ENCODE data around the gene CBX4.

DNA sequence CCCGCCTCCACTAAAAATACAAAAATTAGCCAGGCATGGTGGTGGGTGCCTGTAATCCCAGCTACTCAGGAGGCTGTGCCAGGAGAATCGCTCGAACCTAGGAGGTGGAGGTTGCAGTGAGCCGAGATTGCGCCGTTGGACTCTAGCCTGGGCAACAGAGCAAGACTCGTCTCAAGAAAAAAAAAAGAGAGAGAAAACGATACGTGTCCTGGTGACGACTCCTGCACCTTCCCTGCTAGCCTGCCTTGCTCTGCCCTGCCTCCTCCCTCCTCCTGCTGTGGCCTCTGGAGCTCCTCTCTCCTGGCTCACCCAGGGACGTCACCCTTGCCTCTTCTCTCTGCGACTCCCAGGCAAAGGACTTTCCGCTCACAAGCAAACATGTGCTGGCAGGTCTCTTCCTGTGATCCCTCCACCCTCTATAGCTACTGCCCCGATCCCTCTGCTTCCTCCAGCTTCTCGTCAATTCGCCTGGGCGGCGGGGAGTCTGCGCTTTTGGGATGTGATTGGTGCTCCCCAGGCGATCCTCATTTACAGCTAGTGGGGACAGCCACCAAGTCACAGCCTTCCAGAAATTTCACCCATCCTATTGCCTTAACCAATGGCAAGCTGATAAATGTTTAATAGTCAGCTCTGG lies 25.5 kb upstream of the CBX4 start:
- TF ChIP-seq, protein P1, sequence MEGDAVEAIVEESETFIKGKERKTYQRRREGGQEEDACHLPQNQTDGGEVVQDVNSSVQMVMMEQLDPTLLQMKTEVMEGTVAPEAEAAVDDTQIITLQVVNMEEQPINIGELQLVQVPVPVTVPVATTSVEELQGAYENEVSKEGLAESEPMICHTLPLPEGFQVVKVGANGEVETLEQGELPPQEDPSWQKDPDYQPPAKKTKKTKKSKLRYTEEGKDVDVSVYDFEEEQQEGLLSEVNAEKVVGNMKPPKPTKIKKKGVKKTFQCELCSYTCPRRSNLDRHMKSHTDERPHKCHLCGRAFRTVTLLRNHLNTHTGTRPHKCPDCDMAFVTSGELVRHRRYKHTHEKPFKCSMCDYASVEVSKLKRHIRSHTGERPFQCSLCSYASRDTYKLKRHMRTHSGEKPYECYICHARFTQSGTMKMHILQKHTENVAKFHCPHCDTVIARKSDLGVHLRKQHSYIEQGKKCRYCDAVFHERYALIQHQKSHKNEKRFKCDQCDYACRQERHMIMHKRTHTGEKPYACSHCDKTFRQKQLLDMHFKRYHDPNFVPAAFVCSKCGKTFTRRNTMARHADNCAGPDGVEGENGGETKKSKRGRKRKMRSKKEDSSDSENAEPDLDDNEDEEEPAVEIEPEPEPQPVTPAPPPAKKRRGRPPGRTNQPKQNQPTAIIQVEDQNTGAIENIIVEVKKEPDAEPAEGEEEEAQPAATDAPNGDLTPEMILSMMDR (IDR thresholded peaks at IDR 0.05): no peak
- TF ChIP-seq POLR2A (IDR thresholded peaks at IDR 0.05): no peak
